NCI-H1436 (cell line): Measurements from ENCODE around the gene EPHB1.
"Not testable (repeated sequence)": the region's sequence is repeated elsewhere in the genome, so short reads cannot be mapped to it uniquely, and the experiment has no call there.

ENCODE experiments used
- DNase-seq: peaks from one replicate; lab custom pipeline; 2025; lab: John Stamatoyannopoulos, UW

The EPHB1 gene

GRCh38 chr3:135084405-135084804 is 289.3 kb downstream of the EPHB1 start:
- DNase-seq: peak; percentile 59

DNA sequence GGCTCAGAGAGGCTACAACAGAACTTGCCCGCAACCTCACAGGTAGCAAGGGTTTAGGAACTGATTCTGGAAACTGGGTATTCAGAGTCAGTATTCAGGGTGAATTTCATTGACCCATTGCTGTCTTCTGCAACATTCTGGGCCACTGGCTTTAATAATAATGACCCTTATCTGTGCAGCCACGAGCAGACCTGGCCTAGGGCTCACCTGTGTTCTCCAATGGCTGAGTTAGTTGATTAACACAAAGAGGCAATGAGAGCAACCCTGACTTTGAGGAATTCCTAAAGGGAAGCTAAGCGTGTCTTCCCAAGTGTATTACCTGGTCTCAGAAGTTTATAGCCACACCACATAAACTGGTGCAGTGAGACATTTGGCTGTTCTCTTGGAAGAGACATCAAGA is 289.9 kb downstream of the EPHB1 start:
- DNase-seq: no peak

DNA sequence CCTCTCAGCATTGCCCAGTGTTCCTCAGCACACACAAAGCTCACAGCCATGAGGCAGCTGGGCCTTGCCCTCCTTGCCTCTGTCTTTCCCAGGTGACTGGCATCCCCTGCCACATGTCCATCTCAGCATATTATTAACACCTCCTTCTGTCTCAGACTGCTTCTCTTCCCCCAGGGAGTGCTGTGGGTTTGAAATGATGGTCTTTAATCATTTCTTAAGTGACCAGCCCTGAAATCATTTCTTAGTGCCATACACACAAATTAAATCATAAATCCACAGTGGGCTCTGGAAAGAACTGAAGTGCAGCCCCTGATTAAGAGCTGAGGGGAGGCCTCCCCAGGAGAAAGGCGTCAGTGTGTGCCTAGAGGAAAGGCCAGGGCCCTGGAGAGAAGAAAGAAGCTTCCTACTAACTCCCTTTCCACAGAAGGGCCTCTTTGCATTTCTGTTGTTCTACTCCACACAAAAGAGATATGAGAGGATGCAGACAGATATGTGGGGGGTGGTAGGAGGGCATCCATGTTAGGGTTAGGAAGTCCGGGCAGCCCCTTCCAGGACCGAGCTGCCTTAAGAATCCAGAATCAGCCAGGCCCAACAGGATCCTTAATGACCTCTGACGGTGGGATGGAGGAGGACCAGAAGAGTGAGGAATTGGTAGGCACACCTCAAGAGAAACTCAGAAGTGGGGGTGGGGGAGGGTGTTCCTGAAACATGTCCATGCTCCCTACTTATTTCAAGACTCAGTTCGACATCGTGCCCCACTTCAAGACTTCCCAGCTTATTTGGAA is 290.8 kb downstream of the EPHB1 start:
- no peak for DNase-seq

DNA sequence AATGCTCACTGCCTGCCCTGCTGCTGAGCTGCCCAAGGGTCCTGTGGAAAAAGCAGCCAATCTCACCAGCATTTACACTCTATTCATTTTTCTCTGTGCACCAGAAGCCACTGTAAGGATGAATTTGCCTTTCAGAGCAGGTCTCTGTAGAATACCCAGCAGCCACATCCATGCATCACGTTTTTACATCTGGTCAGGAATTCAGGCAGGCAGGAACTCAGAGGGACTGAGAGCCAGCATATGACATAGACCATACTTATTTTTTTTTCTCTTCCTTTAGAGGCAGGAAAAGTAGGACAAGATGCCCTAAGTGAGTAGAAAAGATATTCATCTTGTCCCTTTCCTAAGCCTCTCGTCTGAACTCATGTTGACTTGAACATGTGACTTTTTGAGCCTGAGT is 292.7 kb downstream of the EPHB1 start:
- no peak for DNase-seq

- no peak for DNase-seq
These were observed 294.4 kb downstream of the EPHB1 start for GRCh38 chr3:135089451-135089850.

DNA sequence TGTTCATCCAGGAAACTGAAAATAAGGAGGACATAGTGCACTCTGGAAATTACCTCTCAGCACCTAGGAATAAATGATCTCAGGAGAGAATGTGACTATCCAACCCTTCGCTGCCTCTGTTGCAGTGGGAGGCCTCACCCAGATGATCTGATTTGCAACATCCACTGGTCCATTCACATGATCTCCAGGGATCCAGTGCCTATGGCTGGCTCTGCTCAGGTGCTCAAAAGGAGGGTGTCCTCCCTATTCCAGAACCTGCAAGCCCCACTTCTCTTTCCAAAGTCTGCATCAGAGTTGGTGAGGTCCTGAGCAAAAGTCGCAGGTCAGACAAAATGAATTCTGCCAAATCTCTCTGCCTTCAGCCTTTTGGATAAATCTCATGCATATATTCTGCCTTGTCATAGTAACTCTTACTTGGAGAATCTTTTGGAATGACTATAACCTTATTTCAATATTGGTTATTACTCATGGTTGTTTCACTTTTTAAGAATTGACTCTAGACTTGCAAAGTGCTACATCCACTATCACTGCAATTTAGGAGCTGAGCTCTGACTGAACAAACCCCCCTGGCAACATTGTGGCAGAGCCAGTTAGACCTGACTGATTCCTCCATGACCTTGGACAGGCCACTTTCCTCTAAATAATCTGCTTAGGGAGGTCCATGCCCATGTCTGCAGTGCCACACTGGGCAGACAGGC is 295.1 kb downstream of the EPHB1 start:
- DNase-seq: no peak

DNA sequence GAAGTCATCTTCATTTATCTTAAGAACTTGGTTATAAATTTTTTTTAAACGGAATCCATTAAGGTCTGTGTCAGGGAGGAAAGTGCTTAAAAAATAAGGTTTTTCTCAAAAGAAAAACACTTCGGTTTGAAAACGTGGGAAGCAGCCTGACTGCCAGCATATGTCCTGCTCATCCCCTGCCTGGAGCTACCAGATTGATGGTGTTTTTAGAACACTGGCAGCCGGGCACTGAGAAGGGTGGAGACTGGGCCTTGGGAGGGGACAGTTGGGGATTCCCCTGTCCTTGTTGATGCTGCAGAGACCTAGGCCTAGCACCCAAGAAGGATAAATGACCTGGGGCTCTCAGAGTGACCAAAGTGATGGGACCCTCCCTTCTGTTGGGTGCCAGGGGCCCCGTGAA is 296.9 kb downstream of the EPHB1 start:
- DNase-seq: no peak

GRCh38 chr3:135093121-135093520 is 298.1 kb downstream of the EPHB1 start:
- DNase-seq: no peak

DNA sequence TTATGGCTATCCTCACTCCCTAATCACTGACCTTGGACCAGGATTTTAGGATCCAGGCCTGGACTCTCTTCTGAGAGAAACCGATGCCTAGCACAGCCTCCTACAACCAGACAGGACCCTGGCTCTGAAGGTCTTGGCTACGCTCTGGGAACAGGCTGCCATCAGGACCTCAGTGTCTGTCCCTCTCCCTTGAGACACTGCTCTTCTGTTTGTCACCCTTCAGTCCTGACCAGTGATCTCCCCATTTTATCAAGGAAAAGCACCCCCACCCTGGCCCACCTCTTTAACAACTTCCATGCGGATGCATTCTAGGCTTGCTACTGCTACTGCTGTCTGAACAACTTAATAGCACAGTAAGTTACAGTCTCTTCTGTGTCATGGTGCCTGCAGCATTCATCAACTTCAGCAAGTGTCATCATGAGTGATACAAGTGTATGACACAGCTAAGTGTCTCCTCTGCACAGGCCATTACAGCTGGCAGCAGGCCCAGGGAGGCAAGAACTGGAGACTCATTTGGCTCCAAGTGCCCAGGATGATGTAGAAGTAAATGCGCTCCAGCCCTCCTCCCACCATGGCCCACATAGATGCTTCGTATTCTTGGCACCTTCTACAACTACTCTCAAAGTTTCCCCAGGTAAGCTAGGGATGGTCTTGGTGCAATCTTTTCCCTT is 302.4 kb downstream of the EPHB1 start:
- DNase-seq: peak; percentile 75

DNA sequence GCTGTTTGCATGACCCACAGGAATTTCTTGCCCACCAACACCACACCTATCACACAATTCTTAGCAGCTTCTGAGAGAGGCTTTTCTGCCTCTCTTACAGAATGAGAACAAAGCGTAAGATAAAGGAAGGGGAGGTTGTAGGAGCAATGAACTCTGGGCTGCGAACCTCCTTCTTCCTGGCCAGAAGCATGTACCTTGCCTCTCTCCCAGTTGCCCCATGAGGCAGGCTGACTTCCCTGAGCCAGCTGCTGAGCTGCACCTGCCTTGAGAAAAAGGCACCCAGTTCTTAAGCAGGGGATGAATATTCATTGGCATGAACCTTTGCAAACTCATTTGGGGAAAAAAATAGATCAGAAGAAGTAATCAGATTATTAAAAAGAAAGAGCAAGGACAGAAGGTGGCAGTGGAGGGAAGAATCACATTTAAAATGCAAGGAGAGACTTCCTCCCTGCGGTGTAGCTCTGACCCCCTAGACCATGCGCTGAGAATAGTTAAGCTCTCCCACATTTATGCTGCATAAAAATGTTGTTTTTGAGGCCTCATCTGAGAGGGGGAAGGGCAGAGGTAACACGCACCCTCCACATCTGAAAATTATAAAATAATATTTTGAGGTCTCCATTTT is 304.8 kb downstream of the EPHB1 start:
- DNase-seq: no peak

GRCh38 chr3:135100366-135100765 is 305.3 kb downstream of the EPHB1 start:
- DNase-seq: no peak

GRCh38 chr3:135103917-135104316 is 308.9 kb downstream of the EPHB1 start:
- peak; percentile 44 for DNase-seq

DNA sequence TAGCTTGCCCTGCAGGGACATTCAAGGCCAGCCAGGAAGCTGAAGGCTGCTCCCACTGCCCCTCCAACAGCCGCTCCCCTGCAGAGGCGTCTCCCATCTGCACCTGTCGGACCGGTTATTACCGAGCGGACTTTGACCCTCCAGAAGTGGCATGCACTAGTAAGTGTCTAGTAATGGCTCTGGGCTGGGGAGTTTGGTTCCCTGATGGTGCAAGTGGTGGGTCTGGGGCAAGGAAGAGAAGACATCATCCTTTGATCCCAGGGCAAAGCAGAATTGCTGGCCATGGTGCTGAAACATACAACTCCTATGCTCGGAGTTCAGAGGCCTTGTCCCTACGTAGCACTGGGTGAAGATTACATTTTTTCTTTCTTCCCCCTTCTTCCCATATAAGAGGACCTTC is 311.4 kb downstream of the EPHB1 start:
- peak; percentile 42 for DNase-seq

- no peak for DNase-seq
These were observed 312.0 kb downstream of the EPHB1 start for GRCh38 chr3:135107043-135107442.

DNA sequence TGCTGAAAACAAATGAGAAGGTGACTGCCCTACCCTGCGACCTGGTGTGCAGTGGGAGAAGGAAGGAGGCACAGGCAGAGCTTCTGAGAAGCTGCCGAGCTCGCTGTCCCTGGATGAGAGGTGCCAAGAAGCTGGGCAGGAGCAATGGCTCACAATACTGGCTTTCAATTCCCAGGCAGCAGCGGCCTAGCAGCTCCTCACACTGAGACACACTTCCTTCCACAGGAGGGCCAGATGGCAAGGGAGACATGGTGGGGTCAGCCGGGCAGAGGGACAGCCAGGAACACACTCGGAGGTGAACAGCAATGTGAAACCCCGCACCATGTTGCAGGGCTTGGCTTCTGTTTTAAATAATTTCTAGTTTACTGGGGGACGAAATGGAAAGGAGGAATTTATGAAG is 314.6 kb downstream of the EPHB1 start:
- no peak for DNase-seq

DNA sequence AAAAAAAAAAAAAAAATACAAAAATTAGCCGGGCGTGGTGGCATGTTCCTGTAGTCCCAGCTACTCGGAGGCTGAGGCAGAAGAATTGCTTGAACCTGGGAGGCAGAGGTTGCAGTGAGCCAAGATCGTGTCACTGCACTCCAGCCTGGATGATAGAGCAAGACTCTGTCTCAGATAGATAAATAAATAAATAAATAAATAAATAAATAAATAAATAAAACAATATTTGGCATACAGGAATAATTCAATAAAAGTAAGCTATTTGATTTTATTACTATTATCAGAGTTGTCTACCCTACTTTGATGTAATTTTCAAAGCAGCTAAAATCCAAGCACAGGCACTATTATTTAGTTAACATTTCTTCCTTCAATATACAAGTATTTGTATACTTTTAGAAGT is 319.5 kb downstream of the EPHB1 start:
- not testable (repeated sequence) for DNase-seq

- DNase-seq: no peak
These were observed 322.9 kb downstream of the EPHB1 start for GRCh38 chr3:135117977-135118376.

DNA sequence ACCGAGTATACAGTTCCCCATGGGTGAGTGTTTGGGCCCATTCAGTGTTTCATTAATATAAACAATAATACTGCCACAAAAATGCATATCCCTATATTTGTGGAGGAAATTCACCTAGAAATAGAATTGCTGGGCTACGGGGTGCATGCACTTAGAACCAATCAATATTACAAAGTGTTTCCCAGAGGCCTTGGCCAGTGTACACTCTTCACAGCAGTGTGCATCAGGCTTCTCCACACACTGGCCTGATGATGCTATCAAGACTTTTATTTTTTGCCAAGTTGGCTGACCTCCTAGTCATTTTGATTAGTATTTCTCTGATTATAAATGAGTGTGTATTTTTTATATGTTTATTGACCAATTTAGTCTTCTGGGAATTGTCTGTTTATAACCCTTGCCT is 323.7 kb downstream of the EPHB1 start:
- DNase-seq: no peak

GRCh38 chr3:135125171-135125801 is 330.2 kb downstream of the EPHB1 start:
- no peak for DNase-seq

GRCh38 chr3:135127946-135128470 is 332.9 kb downstream of the EPHB1 start:
- DNase-seq: no peak

GRCh38 chr3:135128818-135129217 is 333.8 kb downstream of the EPHB1 start:
- DNase-seq: no peak

- no peak for DNase-seq
These were observed 336.2 kb downstream of the EPHB1 start for GRCh38 chr3:135131290-135131689.
